Esophagus squamous epithelium (tissue), 5 donors: ENCODE data around the gene TMEM236. TPM values are rescaled to one million over a fixed set of nuclear protein-coding genes. Genes with fewer than 3 reads are reported as not detected.

Source experiments
- DNase-seq: peaks from one replicate; lab custom pipeline; 2025; lab: John Stamatoyannopoulos, UW
- H3K27ac ChIP-seq, 4 donors: fragments of 200-600 bp; sonication (generic); one replicate each; pipeline ENCODE4 v1.5.1; 2016 to 2019; ENCODE audit warnings: mild to moderate bottlenecking in 1 of 4
- H3K27me3 ChIP-seq, 4 donors: fragments of 200-600 bp; sonication (generic); 1 replicate in 3 of 4; 2 replicates in 1 of 4; pipeline versions ENCODE4 v1.5.1 to v1.6.0; 2017 to 2021; ENCODE audit warnings: antibody characterized with exemption in 1 of 4
- H3K36me3 ChIP-seq, 3 donors: fragments of 200-600 bp; sonication (generic); one replicate each; pipeline ENCODE4 v1.5.1; 2016 to 2019
- H3K4me1 ChIP-seq, 3 donors: fragments of 200-600 bp; sonication (generic); one replicate each; pipeline ENCODE4 v1.5.1; 2017 to 2019
- H3K4me3 ChIP-seq, 4 donors: fragments of 200-600 bp; sonication (generic); 1 replicate in 3 of 4; 2 replicates in 1 of 4; pipeline ENCODE4 v1.5.1; 2016 to 2019; ENCODE audit warnings: mild to moderate bottlenecking in 2 of 4, moderate library complexity in 1 of 4
- H3K9me3 ChIP-seq, 3 donors: fragments of 200-600 bp; sonication (generic); one replicate each; pipeline ENCODE4 v1.5.1; 2016 to 2019
- CTCF ChIP-seq, 6 experiments: fragments of 450-650 bp in 4 of 6; fragments of 200-600 bp in 2 of 6; sonication (generic) in 2 of 6; IDR thresholded peaks; one replicate each; pipeline ENCODE4 v1.5.1; 2016 to 2019; ENCODE audit warnings: antibody characterized with exemption in 6 of 6, mild to moderate bottlenecking in 4 of 6, moderate library complexity in 4 of 6
- POLR2A ChIP-seq, 4 donors: fragments of 450-650 bp; IDR thresholded peaks; one replicate each; pipeline ENCODE4 v1.6.1; 2017; ENCODE audit warnings: antibody characterized with exemption in 4 of 4, mild to moderate bottlenecking in 4 of 4, moderate library complexity in 3 of 4
- WGBS, 2 donors: methylation state at CpG; one replicate each; pipeline ENCODE4 v1.1.5; 2018; 5-methylcytosine and 5-hydroxymethylcytosine counted together
- intact Hi-C: fragments of 100-400 bp; cut with DNase I; formaldehyde crosslinking; loops from one replicate; pipeline ENCODE4 v1.15.0; 2022
- total RNA-seq, 4 donors: library from RNA; depleted of rRNA; stranded (reverse); fragments of >200 nt; gene quantifications; one replicate each; pipeline ENCODE4 v1.1.0, GENCODE V29; 2016
- donor health status: DM: yes; HTN: yes; CAD: no.

TMEM236 gene
- total RNA-seq, 4 donors from 2014 or later = 0.04 to 0.76 (median 0.15) TPM

DNA sequence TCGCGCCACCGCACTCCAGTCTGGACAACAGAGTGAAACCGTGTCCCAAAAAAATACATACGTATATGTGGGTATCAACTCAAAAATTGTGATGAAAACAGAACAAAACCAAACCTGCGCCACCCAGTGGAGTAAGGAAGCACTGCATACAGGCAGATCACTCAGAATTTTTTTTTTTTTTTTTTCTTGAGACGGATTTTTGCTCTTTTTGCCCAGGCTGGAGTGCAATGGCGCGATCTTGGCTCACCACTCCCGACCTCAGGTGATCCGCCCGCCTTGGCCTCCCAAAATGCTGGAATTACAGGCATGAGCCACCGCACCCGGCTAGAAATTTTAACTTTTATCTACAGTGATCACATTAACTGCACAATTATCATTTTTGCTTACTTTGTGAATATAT lies 9.1 kb upstream of the TMEM236 start:
- Histone ChIP-seq H3K4me3 (no peak overlapping the region), H3K36me3 (no peaks in the 10 kb centered on the region), H3K27me3 (no peaks in the 10 kb centered on the region), H3K27ac (no peak overlapping the region), H3K9me3 (no peaks in the 10 kb centered on the region), H3K4me1 (peaks cover 0 to 7% (median 0%) of the 10 kb centered on the region in 3 donors)
- TF ChIP-seq CTCF (IDR thresholded peaks at IDR 0.05) (peak; percentile 59 to 98 (median 84)), POLR2A (IDR thresholded peaks at IDR 0.05) (no peak)
- intact Hi-C loops = no loop called here
- WGBS, 2 donors = 17% methylated on average over 14 of the region's 14 CpGs
- DNase-seq = no peak

- H3K27ac ChIP-seq = no peak overlapping the region
- 77 to 98% methylated on average over 3 of the region's 3 CpGs for whole genome bisulfite sequencing, 2 donors
- peaks cover 0 to 7% (median 0%) of the 10 kb centered on the region in 3 donors for H3K4me1 ChIP-seq
- intact Hi-C loops = no loop called here
- H3K9me3 ChIP-seq = no peaks in the 10 kb centered on the region
- no peaks in the 10 kb centered on the region for H3K36me3 ChIP-seq
- DNase-seq = no peak
- H3K4me3 ChIP-seq = no peak overlapping the region
- no peaks in the 10 kb centered on the region for H3K27me3 ChIP-seq
- TF ChIP-seq POLR2A (IDR thresholded peaks at IDR 0.05) = no peak
- TF ChIP-seq CTCF (IDR thresholded peaks at IDR 0.05) = no peak
Observed at GRCh38 chr10:17743437-17743836, 8.6 kb upstream of the TMEM236 start.

GRCh38 chr10:17744341-17744861 lies 7.6 kb upstream of the TMEM236 start:
- H3K36me3 ChIP-seq = no peaks in the 10 kb centered on the region
- peaks cover 0 to 7% (median 0%) of the 10 kb centered on the region in 3 donors for H3K4me1 ChIP-seq
- H3K9me3 ChIP-seq = no peaks in the 10 kb centered on the region
- no peak overlapping the region for H3K4me3 ChIP-seq
- no peaks in the 10 kb centered on the region for H3K27me3 ChIP-seq
- H3K27ac ChIP-seq = peak overlapping the region in 2 of 4 donors; percentile 19 to 26
- no peak for DNase-seq
- WGBS, 2 donors = 61 to 65% methylated on average over 6 of the region's 6 CpGs
- intact Hi-C loops = no loop called here
- TF ChIP-seq CTCF (IDR thresholded peaks at IDR 0.05) (no peak), POLR2A (IDR thresholded peaks at IDR 0.05) (no peak)

- TF ChIP-seq POLR2A (IDR thresholded peaks at IDR 0.05) (no peak), CTCF (IDR thresholded peaks at IDR 0.05) (no peak)
- DNase-seq = no peak
- no peak overlapping the region for H3K27ac ChIP-seq
- 67 to 76% methylated on average over 8 to 10 of the region's 10 CpGs for WGBS, 2 donors
- H3K4me3 ChIP-seq = no peak overlapping the region
- no peaks in the 10 kb centered on the region for H3K9me3 ChIP-seq
- peaks cover 0 to 3% (median 0%) of the 10 kb centered on the region in 3 donors for H3K4me1 ChIP-seq
- H3K27me3 ChIP-seq = no peaks in the 10 kb centered on the region
- no peaks in the 10 kb centered on the region for H3K36me3 ChIP-seq
- intact Hi-C loops = loop anchor here (5.0 kb wide), 1 partner anchor 141 kb away; no protein-coding TSS in a partner anchor
Observed at GRCh38 chr10:17747883-17748550, 4.0 kb upstream of the TMEM236 start.

- no peak for DNase-seq
- intact Hi-C loops = loop anchor here (5.0 kb wide), 1 partner anchor 143 kb away; no protein-coding TSS in a partner anchor
- Histone ChIP-seq H3K36me3 (no peaks in the 10 kb centered on the region), H3K4me1 (no peaks in the 10 kb centered on the region), H3K27me3 (no peaks in the 10 kb centered on the region), H3K4me3 (no peak overlapping the region), H3K9me3 (no peaks in the 10 kb centered on the region), H3K27ac (no peak overlapping the region)
- 79 to 96% methylated on average over 6 to 8 of the region's 8 CpGs for WGBS, 2 donors
- TF ChIP-seq POLR2A (IDR thresholded peaks at IDR 0.05) (no peak), CTCF (IDR thresholded peaks at IDR 0.05) (no peak)
Observed at GRCh38 chr10:17749890-17750289, 2.1 kb upstream of the TMEM236 start.
